ENCODE measurements around the gene DOCK11. TPM values are rescaled to one million over a fixed set of nuclear protein-coding genes. Genes with fewer than 3 reads are reported as not detected.

Gene DOCK11
- total RNA-seq, 2 donors from 2014 or later = 4.9 to 15.8 TPM

DNA sequence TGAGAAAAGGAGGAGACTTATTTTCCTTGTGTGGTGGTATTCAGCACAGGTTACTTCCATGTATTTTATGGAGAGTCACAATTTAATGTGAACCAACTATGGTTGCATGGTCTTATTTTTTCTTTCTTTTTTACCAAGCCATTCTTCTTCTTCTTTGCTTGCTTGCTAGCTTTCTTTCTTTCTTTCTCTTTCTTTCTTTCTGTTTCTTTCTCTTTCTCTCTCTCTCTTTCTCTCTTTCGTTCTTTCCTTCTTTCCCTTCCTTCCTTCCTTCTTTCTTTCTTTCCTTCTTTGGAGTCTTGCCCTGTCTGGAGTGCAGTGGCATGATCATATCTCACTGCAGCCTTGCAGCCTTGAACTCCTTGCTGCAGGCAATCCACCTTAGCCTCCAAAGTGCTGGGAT, 68.9 kb downstream of the DOCK11 start:
- no peak for TF ChIP-seq POLR2A (IDR thresholded peaks at IDR 0.05)
- TF ChIP-seq, protein P1, sequence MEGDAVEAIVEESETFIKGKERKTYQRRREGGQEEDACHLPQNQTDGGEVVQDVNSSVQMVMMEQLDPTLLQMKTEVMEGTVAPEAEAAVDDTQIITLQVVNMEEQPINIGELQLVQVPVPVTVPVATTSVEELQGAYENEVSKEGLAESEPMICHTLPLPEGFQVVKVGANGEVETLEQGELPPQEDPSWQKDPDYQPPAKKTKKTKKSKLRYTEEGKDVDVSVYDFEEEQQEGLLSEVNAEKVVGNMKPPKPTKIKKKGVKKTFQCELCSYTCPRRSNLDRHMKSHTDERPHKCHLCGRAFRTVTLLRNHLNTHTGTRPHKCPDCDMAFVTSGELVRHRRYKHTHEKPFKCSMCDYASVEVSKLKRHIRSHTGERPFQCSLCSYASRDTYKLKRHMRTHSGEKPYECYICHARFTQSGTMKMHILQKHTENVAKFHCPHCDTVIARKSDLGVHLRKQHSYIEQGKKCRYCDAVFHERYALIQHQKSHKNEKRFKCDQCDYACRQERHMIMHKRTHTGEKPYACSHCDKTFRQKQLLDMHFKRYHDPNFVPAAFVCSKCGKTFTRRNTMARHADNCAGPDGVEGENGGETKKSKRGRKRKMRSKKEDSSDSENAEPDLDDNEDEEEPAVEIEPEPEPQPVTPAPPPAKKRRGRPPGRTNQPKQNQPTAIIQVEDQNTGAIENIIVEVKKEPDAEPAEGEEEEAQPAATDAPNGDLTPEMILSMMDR (IDR thresholded peaks at IDR 0.05) = no peak
- intact Hi-C loops (cut with DNase I) = no loop called here
- no peaks in the 10 kb centered on the region for H3K4me1 ChIP-seq
- no peak for DNase-seq
- H3K4me3 ChIP-seq = no peak overlapping the region
- H3K27me3 ChIP-seq = no peaks in the 10 kb centered on the region
- ATAC-seq = no peak
- no peaks in the 10 kb centered on the region for H3K36me3 ChIP-seq (replicated peaks in 1 of 2; ENCODE audit: insufficient read depth in 1 of 2, low read depth in 2 of 2)
- H3K27ac ChIP-seq = no peak overlapping the region
- WGBS, 2 donors = 71% methylated on average over 1 of the region's 1 CpG; no CpG with 5 or more reads in 1 of the 2 donors
- H3K9me3 ChIP-seq = no peaks in the 10 kb centered on the region

DNA sequence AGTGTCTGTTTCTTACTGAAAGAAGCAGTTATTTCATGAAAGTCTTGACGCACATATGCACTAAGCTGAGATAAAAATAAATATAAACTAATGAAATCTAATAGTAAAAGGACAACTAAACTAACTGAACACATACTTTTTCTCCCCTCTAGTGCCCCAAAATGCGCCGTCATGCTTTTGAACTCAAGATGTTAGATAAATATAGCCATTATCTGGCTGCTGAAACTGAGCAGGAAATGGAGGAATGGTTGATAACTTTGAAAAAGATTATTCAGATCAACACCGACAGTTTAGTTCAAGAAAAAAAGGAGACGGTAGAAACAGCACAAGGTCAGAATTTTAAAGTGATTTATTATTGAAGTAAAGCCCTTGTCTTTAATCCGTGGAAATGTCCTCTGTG, 70.2 kb downstream of the DOCK11 start:
- H3K4me3 ChIP-seq = no peak overlapping the region
- DNase-seq = no peak
- H3K4me1 ChIP-seq = no peaks in the 10 kb centered on the region
- TF ChIP-seq, protein P1 (IDR thresholded peaks at IDR 0.05) = no peak
- TF ChIP-seq POLR2A (IDR thresholded peaks at IDR 0.05) = no peak
- 32 to 33% methylated on average over 6 of the region's 6 CpGs for WGBS, 2 donors
- no peaks in the 10 kb centered on the region for H3K27me3 ChIP-seq
- H3K36me3 ChIP-seq (replicated peaks in 1 of 2; ENCODE audit: insufficient read depth in 1 of 2, low read depth in 2 of 2) = no peaks in the 10 kb centered on the region
- H3K9me3 ChIP-seq = no peaks in the 10 kb centered on the region
- intact Hi-C loops (cut with DNase I) = no loop called here
- ATAC-seq = no peak
- no peak overlapping the region for H3K27ac ChIP-seq

DNA sequence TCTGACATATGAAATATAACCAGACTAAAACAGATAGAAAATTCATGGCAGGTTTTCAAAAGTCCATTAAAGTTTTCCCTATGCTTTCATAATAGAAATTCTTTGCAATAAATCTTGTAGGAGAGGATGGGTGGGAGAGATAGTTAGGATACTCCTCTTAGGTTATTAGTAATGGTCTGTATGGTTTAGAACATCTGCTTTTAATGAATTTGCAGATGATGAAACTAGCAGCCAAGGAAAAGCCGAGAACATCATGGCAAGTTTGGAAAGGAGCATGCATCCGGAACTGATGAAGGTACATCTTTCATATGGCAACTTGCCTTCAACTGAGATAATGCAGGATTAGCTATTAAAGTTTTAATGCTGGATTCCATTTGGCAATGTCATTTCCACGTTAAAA, 70.7 kb downstream of the DOCK11 start:
- Histone ChIP-seq H3K27me3 (no peaks in the 10 kb centered on the region), H3K9me3 (no peaks in the 10 kb centered on the region), H3K4me1 (no peaks in the 10 kb centered on the region), H3K36me3 (replicated peaks in 1 of 2; ENCODE audit: insufficient read depth in 1 of 2, low read depth in 2 of 2) (no peaks in the 10 kb centered on the region), H3K27ac (no peak overlapping the region), H3K4me3 (no peak overlapping the region)
- ATAC-seq (no peak), DNase-seq (no peak)
- TF ChIP-seq, protein P1 (IDR thresholded peaks at IDR 0.05) = no peak
- TF ChIP-seq POLR2A (IDR thresholded peaks at IDR 0.05) = no peak
- 43 to 64% methylated on average over 3 of the region's 3 CpGs for WGBS, 2 donors
- intact Hi-C loops (cut with DNase I) = no loop called here

DNA sequence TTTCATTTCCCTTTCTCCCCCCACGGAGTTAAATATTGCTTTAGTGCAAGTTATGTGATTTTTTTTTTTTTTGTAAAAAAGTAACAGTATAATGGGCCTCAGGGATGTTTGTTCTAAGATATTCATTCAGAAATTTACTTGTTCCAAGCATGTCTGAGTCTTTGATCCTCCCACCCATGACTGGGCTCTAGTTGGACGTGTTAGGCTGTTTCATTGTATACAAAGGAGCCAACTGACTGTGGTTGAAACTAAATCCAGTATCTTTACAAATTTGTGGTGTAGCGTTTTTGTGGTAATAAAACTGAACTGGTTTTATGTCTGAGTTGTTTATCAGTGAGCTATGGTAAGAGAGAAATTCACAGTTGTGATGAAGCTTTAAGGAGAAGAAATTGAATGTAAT, 74.1 kb downstream of the DOCK11 start:
- ATAC-seq (no peak), DNase-seq (no peak)
- H3K27ac ChIP-seq = no peak overlapping the region
- 71 to 75% methylated on average over 3 of the region's 3 CpGs for WGBS, 2 donors
- H3K27me3 ChIP-seq = no peaks in the 10 kb centered on the region
- no peaks in the 10 kb centered on the region for H3K36me3 ChIP-seq (replicated peaks in 1 of 2; ENCODE audit: insufficient read depth in 1 of 2, low read depth in 2 of 2)
- no peaks in the 10 kb centered on the region for H3K4me1 ChIP-seq
- TF ChIP-seq, protein P1 (IDR thresholded peaks at IDR 0.05) = no peak
- no peak for TF ChIP-seq POLR2A (IDR thresholded peaks at IDR 0.05)
- H3K4me3 ChIP-seq = no peak overlapping the region
- no peaks in the 10 kb centered on the region for H3K9me3 ChIP-seq
- intact Hi-C loops (cut with DNase I) = no loop called here

DNA sequence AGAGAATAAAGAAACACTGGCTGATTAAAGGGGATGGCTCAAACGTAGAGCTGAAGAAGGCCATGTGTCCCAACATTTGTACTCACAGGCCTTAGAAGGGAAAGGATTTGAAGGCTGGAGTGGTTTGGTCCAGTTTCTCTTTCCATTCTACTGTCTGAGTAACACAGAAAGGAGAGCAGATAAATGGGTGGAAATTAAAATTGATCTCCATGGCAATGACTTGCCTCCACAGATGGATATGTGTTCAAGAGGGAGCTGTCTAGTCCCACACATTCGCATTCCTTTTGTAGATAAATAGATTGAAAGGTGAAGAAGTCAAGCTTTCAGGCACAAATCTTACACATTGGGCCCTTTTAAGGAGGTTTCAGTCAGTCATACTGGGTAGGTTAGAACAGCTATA, 74.6 kb downstream of the DOCK11 start:
- Histone ChIP-seq H3K4me3 (no peak overlapping the region), H3K4me1 (no peaks in the 10 kb centered on the region), H3K36me3 (replicated peaks in 1 of 2; ENCODE audit: insufficient read depth in 1 of 2, low read depth in 2 of 2) (no peaks in the 10 kb centered on the region), H3K9me3 (no peaks in the 10 kb centered on the region), H3K27me3 (no peaks in the 10 kb centered on the region), H3K27ac (no peak overlapping the region)
- intact Hi-C loops (cut with DNase I) = no loop called here
- TF ChIP-seq, protein P1 (IDR thresholded peaks at IDR 0.05) = no peak
- no peak for TF ChIP-seq POLR2A (IDR thresholded peaks at IDR 0.05)
- DNase-seq = no peak
- 91 to 92% methylated on average over 2 of the region's 2 CpGs for WGBS, 2 donors
- no peak for ATAC-seq

Data from body of pancreas (tissue), 4 donors.